GM19193 (cell line): Measurements from ENCODE around the gene NFKBIB.

Experiments used
- POLR2A ChIP-seq: IDR thresholded peaks from 4 replicates; pipeline ENCODE4 v1.6.1; 2011; ENCODE audit not compliant: insufficient read depth, insufficient read length; ENCODE audit errors: extremely low read depth

The NFKBIB gene

GRCh38 chr19:38915329-38916321 lies 15.9 kb downstream of the NFKBIB start:
- TF ChIP-seq POLR2A: no peak

- no peak for TF ChIP-seq POLR2A
Observed at GRCh38 chr19:38917516-38917915, 17.7 kb downstream of the NFKBIB start.

DNA sequence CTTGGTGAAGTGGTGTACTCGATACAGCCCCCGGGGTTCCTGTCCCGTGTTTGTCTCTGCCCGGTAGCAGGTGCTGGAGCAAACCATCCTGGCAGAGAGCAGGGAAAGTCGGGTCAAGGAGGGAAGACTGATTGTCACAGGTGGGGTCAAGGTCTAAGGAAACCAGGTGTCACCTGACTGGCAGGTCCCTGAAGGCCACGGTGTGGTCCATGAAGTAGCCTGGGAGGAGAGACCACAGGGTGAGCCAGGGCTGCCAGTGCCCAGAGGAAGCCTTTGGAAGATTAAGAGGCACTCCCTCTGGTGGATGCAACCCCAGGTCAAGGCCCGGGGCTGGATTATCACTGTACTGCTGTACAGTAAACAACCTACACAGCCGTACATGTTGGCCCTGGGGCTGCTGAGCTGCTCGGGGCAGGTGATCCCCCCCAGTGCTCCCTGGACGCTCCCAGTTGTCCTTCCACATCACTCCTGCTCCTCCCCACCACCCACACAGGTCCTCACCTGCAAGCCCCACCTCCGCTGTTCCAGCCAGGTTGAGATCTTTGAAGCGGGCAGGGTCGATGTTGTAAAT lies 18.2 kb downstream of the NFKBIB start:
- TF ChIP-seq POLR2A: no peak

- TF ChIP-seq POLR2A: no peak
Observed at GRCh38 chr19:38918526-38918925, 18.8 kb downstream of the NFKBIB start.

- no peak for TF ChIP-seq POLR2A
Observed at GRCh38 chr19:38919837-38920601, 20.2 kb downstream of the NFKBIB start.

DNA sequence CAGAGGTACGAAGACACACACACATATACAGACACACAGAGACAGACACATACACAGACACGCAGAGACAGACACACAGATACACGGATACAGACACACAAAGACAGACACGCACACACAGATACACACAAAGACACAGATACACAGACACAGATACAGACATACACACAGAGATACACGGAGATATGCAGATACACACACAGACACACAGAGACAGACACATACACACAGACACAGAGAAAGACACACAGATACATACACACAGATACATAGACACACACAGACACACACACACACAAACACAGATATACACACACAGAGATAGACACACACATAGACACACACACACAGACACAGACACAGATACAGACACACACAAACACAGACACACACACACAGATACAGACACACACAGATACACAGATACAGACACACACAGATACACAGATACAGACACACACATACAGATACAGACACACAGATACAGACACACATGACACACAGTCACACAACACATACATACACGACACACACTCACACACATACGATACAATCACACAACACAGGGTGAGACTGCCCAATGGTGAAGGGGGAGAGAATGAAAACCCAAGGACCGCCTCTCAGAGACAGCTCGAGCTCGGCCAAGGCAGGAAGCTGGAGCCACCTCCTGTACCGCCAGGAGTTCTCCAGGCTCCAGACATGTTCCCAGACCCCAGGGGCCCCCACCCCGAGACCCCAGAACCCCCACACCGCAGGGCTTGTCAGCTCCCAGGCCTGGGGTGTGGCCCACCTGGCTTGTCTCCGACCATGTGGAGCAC lies 21.0 kb downstream of the NFKBIB start:
- TF ChIP-seq POLR2A: no peak

DNA sequence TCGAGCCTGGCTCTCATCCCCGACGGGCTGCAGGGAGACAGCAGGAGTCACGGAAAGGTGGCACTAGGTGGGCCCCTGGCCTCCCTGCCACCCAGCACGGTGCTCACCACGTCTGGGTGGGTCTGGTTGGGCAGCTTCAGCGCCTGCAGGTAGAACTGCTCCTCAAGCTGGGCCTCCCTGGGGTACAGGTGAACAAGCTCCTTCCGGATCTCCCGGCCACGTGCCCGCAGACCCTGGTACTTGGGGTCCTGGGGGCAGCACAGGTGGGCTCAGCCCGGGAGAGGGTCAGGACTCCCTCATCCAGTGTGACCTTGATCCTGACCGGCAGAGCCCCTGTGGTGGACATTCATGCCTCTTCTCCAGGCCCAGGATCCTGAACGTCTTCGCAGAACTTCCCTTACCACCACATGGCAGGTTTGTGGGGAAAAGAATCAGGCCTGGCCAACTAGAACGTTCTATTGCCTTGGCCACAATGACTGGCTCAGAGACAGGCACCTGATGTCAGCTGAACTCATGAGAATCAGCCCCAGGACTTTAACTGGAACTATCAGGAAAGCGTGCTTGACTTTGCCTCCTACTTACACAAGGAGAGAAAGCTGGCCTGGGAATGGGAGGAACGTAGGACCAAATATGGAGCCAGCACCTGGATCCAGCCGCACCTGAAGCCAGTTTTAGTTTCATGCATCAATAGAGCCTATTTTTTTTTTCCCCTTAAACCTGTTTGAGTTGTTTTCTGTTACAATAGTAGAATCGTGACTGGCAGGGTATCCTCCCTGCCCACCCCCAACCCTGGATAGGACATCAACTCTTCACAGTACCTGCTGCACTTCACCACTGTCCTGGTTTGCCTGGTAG lies 21.9 kb downstream of the NFKBIB start:
- no peak for TF ChIP-seq POLR2A

DNA sequence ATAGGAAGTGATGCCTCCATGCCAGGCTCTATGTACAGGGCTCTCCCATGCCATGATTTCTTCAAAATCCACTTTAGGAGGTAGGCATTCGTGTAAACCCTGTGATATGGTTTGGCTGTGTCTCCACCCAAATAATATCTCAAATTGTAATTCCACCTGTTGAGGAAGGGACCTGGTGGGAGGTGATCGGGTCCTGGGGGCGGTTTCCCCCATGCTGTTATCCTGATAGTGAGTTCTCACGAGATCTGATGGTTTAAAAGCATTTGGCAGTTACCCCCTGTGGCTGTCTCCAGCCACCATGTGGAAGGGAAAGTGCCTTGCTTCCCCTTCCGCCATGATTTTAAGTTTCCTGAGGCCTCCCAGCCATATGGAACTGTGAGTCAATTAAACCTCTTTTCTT lies 22.7 kb downstream of the NFKBIB start:
- TF ChIP-seq POLR2A: no peak

DNA sequence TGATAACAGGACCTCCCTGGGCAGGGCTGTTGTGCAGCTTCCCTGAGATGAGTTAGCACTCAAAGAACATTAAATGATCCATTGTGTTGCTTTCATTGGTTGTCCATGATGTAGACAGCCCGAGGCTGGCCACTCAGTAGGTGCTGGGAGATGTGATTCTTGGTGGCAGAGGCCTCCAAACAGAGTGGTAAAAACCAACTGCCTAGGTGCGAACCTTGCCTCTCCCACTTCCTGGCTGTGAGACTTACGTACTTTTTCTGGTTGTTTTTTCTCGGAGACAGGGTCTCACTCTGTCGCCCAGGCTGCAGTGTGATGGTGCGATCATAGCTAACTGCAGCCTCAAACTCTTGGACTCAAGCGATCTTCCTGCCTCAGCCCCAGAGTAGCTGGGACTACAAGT lies 24.6 kb downstream of the NFKBIB start:
- TF ChIP-seq POLR2A: no peak

- no peak for TF ChIP-seq POLR2A
Observed at GRCh38 chr19:38928391-38929001, 28.7 kb downstream of the NFKBIB start.

- no peak for TF ChIP-seq POLR2A
Observed at GRCh38 chr19:38929929-38930775, 30.4 kb downstream of the NFKBIB start, which contains the start of gene SARS2. TSS of gene SARS2 (minus strand) at chr19:38930763. CDS start at chr19:38930736, 27 bp downstream.
